Measurements from ENCODE around the gene PRSS50. TPM values are rescaled to one million over a fixed set of nuclear protein-coding genes. Genes with fewer than 3 reads are reported as not detected.

PRSS50 gene
- total RNA-seq, 3 donors from 2014 or later: 0.16 TPM; not detected in 2

DNA sequence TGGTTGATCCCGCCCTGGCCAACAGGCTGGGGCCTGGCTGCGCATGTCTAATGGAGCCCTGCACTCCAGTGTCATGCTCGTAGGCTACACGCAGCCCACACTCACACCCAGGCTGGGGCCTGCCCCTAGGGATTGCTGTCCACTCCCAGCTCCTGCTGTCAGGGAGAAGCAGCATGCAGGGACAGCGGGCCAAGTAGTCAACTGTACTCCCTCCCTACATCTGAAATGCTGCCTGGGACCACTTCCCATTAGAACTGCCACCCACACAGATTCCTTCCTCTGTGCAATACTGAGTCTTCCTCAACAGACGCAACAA is 40.3 kb downstream of the PRSS50 start:
- no peaks in the 10 kb centered on the region for H3K4me1 ChIP-seq (ENCODE audit: low read depth)
- H3K4me3 ChIP-seq: no peak overlapping the region
- ATAC-seq (peak; percentile 31), DNase-seq (peak in 2 of 3 donors; percentile 51 to 66)
- TF ChIP-seq CTCF (IDR thresholded peaks at IDR 0.05): no peak
- intact Hi-C loops (cut with DNase I, micrococcal nuclease): no loop called here
- no peaks in the 10 kb centered on the region for H3K9me3 ChIP-seq
- no peaks in the 10 kb centered on the region for H3K36me3 ChIP-seq (ENCODE audit: low read depth)

- intact Hi-C loops (cut with DNase I, micrococcal nuclease): no loop called here
- ATAC-seq: no peak
- no peak for TF ChIP-seq CTCF (IDR thresholded peaks at IDR 0.05)
- DNase-seq: peak in 2 of 3 donors; percentile 23 to 42
- H3K4me3 ChIP-seq: no peak overlapping the region
- H3K9me3 ChIP-seq: no peaks in the 10 kb centered on the region
- H3K36me3 ChIP-seq (ENCODE audit: low read depth): no peaks in the 10 kb centered on the region
- H3K4me1 ChIP-seq (ENCODE audit: low read depth): no peaks in the 10 kb centered on the region
These were observed 40.9 kb downstream of the PRSS50 start for GRCh38 chr3:46676601-46677410.

- TF ChIP-seq CTCF (IDR thresholded peaks at IDR 0.05): no peak
- Histone ChIP-seq H3K4me1 (ENCODE audit: low read depth) (no peaks in the 10 kb centered on the region), H3K9me3 (no peaks in the 10 kb centered on the region), H3K4me3 (no peak overlapping the region), H3K36me3 (ENCODE audit: low read depth) (no peaks in the 10 kb centered on the region)
- ATAC-seq (peak; percentile 4), DNase-seq (peak in 2 of 3 donors; percentile 15 to 27)
- intact Hi-C loops (cut with DNase I, micrococcal nuclease): no loop called here
These were observed 41.7 kb downstream of the PRSS50 start for GRCh38 chr3:46675843-46676567.

DNA sequence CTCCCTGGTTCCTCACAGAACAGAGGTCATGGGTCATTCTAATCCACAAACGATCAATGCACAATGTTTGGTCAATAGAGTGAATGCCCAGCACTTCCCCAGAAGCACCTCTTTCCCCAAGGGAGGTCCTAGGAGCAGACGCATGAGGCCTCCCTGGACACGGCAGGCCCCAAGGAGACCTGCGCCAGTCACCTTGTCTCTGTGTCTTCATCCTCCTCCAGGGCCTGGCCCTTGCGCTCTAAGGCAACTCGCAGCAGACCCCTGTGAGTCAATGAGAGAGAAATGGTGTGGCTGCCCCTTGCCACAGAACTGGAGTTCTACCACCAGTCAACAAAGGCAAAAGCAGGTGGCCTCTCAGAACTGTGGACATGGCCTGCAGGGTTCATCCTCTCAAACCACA is 42.2 kb downstream of the PRSS50 start:
- H3K4me1 ChIP-seq (ENCODE audit: low read depth): no peaks in the 10 kb centered on the region
- ATAC-seq (no peak), DNase-seq (peak in 1 of 3 donors; percentile 21)
- H3K9me3 ChIP-seq: no peaks in the 10 kb centered on the region
- intact Hi-C loops (cut with DNase I, micrococcal nuclease): no loop called here
- no peaks in the 10 kb centered on the region for H3K36me3 ChIP-seq (ENCODE audit: low read depth)
- TF ChIP-seq CTCF (IDR thresholded peaks at IDR 0.05): no peak
- H3K4me3 ChIP-seq: no peak overlapping the region

GRCh38 chr3:46674031-46674845 is 43.4 kb downstream of the PRSS50 start:
- Histone ChIP-seq H3K9me3 (no peaks in the 10 kb centered on the region), H3K36me3 (ENCODE audit: low read depth) (no peaks in the 10 kb centered on the region), H3K4me1 (ENCODE audit: low read depth) (no peaks in the 10 kb centered on the region), H3K4me3 (no peak overlapping the region)
- DNase-seq (peak in 1 of 3 donors; percentile 19), ATAC-seq (no peak)
- intact Hi-C loops (cut with DNase I, micrococcal nuclease): no loop called here
- no peak for TF ChIP-seq CTCF (IDR thresholded peaks at IDR 0.05)

Data from mucosa of descending colon (tissue), 3 donors.